DOHH2 (cell line): ENCODE results near the gene TIAM2.

Experiments used
- H3F3A ChIP-seq: fragments of 200-600 bp; sonication (generic), shearing (Covaris generic); 2 replicates; pipeline ENCODE4 v1.6.0; 2016; ENCODE audit warnings: antibody characterized with exemption, mild to moderate bottlenecking; ENCODE audit not compliant: control insufficient read depth, insufficient read depth
- H3K27ac ChIP-seq: fragments of 200-600 bp; sonication (generic); 2 replicates; pipeline ENCODE4 v1.5.1; 2014; ENCODE audit warnings: low read depth, mild to moderate bottlenecking, low read length, moderate library complexity
- H3K27me3 ChIP-seq: fragments of 200-600 bp; sonication (generic); 2 replicates; pipeline ENCODE4 v1.6.1; 2014; ENCODE audit warnings: mild to moderate bottlenecking, low read length, mixed read lengths; ENCODE audit not compliant: control insufficient read depth
- H3K36me3 ChIP-seq: fragments of 200-600 bp; sonication (generic); 2 replicates; pipeline ENCODE4 v1.6.1; 2014; ENCODE audit warnings: mild to moderate bottlenecking, low read length, moderate library complexity, mixed read lengths; ENCODE audit not compliant: control insufficient read depth
- H3K4me1 ChIP-seq: fragments of 200-600 bp; sonication (generic); 2 replicates; pipeline ENCODE4 v1.6.1; 2014; ENCODE audit warnings: mild to moderate bottlenecking, low read length, mixed read lengths; ENCODE audit not compliant: control insufficient read depth
- H3K4me2 ChIP-seq: fragments of 200-600 bp; sonication (generic); 2 replicates; pipeline ENCODE4 v1.6.0; 2014; ENCODE audit warnings: mild to moderate bottlenecking, low read length, moderate library complexity
- H3K4me3 ChIP-seq: fragments of 200-600 bp; sonication (generic); 2 replicates; pipeline ENCODE4 v1.5.1; 2014; ENCODE audit warnings: mild to moderate bottlenecking, low read length, mixed read lengths
- H3K79me2 ChIP-seq: fragments of 200-600 bp; sonication (generic); 2 replicates; pipeline ENCODE4 v1.6.1; 2014; ENCODE audit warnings: mild to moderate bottlenecking, low read length, mixed read lengths; ENCODE audit not compliant: control insufficient read depth
- H3K9me2 ChIP-seq: fragments of 200-600 bp; sonication (generic); replicated peaks from 2 replicates; pipeline ENCODE4 v1.6.1; 2014; ENCODE audit warnings: mild to moderate bottlenecking, low read length, mixed read lengths; ENCODE audit not compliant: control insufficient read depth
- H3K9me3 ChIP-seq: fragments of 200-600 bp; sonication (generic); 2 replicates; pipeline ENCODE4 v1.6.1; 2014; ENCODE audit warnings: antibody characterized with exemption, low read length, mixed read lengths; ENCODE audit not compliant: control insufficient read depth, insufficient read depth
- H4K20me1 ChIP-seq: fragments of 200-600 bp; sonication (generic); 2 replicates; pipeline ENCODE4 v1.6.0; 2014; ENCODE audit warnings: low read depth, mild to moderate bottlenecking, antibody characterized with exemption, low read length, moderate library complexity; ENCODE audit not compliant: control insufficient read depth, insufficient read depth
- CTCF ChIP-seq: fragments of 200-600 bp; sonication (generic); IDR thresholded peaks from one replicate; pipeline ENCODE4 v1.5.1; 2014; ENCODE audit warnings: antibody characterized with exemption, mild to moderate bottlenecking, low read depth, low read length; ENCODE audit not compliant: poor library complexity, severe bottlenecking
- EZH2phosphoT487 ChIP-seq: fragments of 200-600 bp; sonication (generic); IDR thresholded peaks from 2 replicates; pipeline ENCODE4 v1.6.1; 2017; ENCODE audit warnings: borderline replicate concordance, mild to moderate bottlenecking, antibody characterized with exemption, low read length, moderate library complexity, mixed read lengths

The TIAM2 gene

GRCh38 chr6:155123520-155123919 is 128.4 kb downstream of the TIAM2 start:
- Histone ChIP-seq H3F3A (no peaks in the 10 kb centered on the region), H3K79me2 (no peaks in the 10 kb centered on the region), H3K27me3 (peaks cover 4% of the 10 kb centered on the region; the same call in 1 of the 2 replicates), H3K9me3 (no peaks in the 10 kb centered on the region), H3K4me2 (no peak overlapping the region), H3K4me1 (no peaks in the 10 kb centered on the region), H4K20me1 (no peaks in the 10 kb centered on the region), H3K36me3 (no peaks in the 10 kb centered on the region), H3K27ac (no peak overlapping the region), H3K4me3 (no peak overlapping the region), H3K9me2 (no peaks in the 10 kb centered on the region)
- TF ChIP-seq CTCF = no peak
- TF ChIP-seq EZH2phosphoT487 = no peak

GRCh38 chr6:155125906-155126305 is 130.8 kb downstream of the TIAM2 start:
- H3K9me2 ChIP-seq = no peaks in the 10 kb centered on the region
- TF ChIP-seq EZH2phosphoT487 = no peak
- no peak overlapping the region for H3K27ac ChIP-seq
- H3K27me3 ChIP-seq = peaks cover 4% of the 10 kb centered on the region; the same call in 1 of the 2 replicates
- H4K20me1 ChIP-seq = no peaks in the 10 kb centered on the region
- H3K4me3 ChIP-seq = no peak overlapping the region
- no peaks in the 10 kb centered on the region for H3K36me3 ChIP-seq
- no peaks in the 10 kb centered on the region for H3K79me2 ChIP-seq
- H3F3A ChIP-seq = no peaks in the 10 kb centered on the region
- H3K4me2 ChIP-seq = no peak overlapping the region
- H3K4me1 ChIP-seq = no peaks in the 10 kb centered on the region
- H3K9me3 ChIP-seq = no peaks in the 10 kb centered on the region

GRCh38 chr6:155126727-155127439 is 131.8 kb downstream of the TIAM2 start:
- H3K27ac ChIP-seq = no peak overlapping the region
- H3F3A ChIP-seq = no peaks in the 10 kb centered on the region
- no peaks in the 10 kb centered on the region for H3K79me2 ChIP-seq
- no peaks in the 10 kb centered on the region for H3K27me3 ChIP-seq
- TF ChIP-seq EZH2phosphoT487 (no peak), CTCF (no peak)
- no peaks in the 10 kb centered on the region for H3K4me1 ChIP-seq
- H3K4me2 ChIP-seq = no peak overlapping the region
- no peaks in the 10 kb centered on the region for H4K20me1 ChIP-seq
- no peaks in the 10 kb centered on the region for H3K9me2 ChIP-seq
- no peaks in the 10 kb centered on the region for H3K36me3 ChIP-seq
- H3K9me3 ChIP-seq = no peaks in the 10 kb centered on the region
- H3K4me3 ChIP-seq = no peak overlapping the region

- Histone ChIP-seq H3K27ac (no peak overlapping the region), H3F3A (no peaks in the 10 kb centered on the region), H3K79me2 (no peaks in the 10 kb centered on the region), H3K4me2 (no peak overlapping the region), H3K9me2 (no peaks in the 10 kb centered on the region), H3K9me3 (no peaks in the 10 kb centered on the region), H3K4me3 (no peak overlapping the region), H3K36me3 (no peaks in the 10 kb centered on the region), H3K27me3 (no peaks in the 10 kb centered on the region), H4K20me1 (no peaks in the 10 kb centered on the region), H3K4me1 (no peaks in the 10 kb centered on the region)
- no peak for TF ChIP-seq EZH2phosphoT487
- no peak for TF ChIP-seq CTCF
These were observed 133.9 kb downstream of the TIAM2 start for GRCh38 chr6:155128977-155129376.
